Measurements from ENCODE around the gene PLA2G4D. TPM values are rescaled to one million over a fixed set of nuclear protein-coding genes. Genes with fewer than 3 reads are reported as not detected.

PLA2G4D gene
- total RNA-seq, 1 donor from 2014 or later: not detected

DNA sequence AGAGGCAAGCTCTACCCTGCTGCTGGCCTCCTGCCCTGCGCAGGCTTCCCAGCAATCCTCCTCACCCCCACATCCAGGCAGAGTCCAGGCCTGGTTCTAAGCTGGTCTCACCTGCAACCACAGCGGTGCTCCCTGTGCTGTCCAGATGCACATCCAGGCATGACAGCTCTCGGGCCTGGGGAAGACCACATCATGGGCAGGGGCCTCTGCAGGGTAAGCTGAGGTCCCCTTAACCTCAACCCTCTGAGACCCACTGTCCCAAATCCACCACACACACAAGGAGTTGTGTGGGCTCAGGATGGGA lies 10.8 kb downstream of the PLA2G4D start:
- peaks cover 8% of the 10 kb centered on the region for H3K4me1 Mint-ChIP-seq (ENCODE audit: low read depth)
- DNase-seq (ENCODE audit: low spot score): no peak
- peaks cover 1% of the 10 kb centered on the region for H3K36me3 Mint-ChIP-seq (ENCODE audit: low read depth)
- H3K27ac Mint-ChIP-seq (ENCODE audit: unreplicated experiment): no peak overlapping the region
- no peak overlapping the region for H3K4me3 Mint-ChIP-seq (ENCODE audit: unreplicated experiment)
- TF ChIP-seq, protein P1, sequence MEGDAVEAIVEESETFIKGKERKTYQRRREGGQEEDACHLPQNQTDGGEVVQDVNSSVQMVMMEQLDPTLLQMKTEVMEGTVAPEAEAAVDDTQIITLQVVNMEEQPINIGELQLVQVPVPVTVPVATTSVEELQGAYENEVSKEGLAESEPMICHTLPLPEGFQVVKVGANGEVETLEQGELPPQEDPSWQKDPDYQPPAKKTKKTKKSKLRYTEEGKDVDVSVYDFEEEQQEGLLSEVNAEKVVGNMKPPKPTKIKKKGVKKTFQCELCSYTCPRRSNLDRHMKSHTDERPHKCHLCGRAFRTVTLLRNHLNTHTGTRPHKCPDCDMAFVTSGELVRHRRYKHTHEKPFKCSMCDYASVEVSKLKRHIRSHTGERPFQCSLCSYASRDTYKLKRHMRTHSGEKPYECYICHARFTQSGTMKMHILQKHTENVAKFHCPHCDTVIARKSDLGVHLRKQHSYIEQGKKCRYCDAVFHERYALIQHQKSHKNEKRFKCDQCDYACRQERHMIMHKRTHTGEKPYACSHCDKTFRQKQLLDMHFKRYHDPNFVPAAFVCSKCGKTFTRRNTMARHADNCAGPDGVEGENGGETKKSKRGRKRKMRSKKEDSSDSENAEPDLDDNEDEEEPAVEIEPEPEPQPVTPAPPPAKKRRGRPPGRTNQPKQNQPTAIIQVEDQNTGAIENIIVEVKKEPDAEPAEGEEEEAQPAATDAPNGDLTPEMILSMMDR (IDR thresholded peaks at IDR 0.05): no peak
- H3K9me3 Mint-ChIP-seq (ENCODE audit: low read depth): no peaks in the 10 kb centered on the region
- peaks cover 39% of the 10 kb centered on the region for H3K27me3 Mint-ChIP-seq (ENCODE audit: low read depth)

DNA sequence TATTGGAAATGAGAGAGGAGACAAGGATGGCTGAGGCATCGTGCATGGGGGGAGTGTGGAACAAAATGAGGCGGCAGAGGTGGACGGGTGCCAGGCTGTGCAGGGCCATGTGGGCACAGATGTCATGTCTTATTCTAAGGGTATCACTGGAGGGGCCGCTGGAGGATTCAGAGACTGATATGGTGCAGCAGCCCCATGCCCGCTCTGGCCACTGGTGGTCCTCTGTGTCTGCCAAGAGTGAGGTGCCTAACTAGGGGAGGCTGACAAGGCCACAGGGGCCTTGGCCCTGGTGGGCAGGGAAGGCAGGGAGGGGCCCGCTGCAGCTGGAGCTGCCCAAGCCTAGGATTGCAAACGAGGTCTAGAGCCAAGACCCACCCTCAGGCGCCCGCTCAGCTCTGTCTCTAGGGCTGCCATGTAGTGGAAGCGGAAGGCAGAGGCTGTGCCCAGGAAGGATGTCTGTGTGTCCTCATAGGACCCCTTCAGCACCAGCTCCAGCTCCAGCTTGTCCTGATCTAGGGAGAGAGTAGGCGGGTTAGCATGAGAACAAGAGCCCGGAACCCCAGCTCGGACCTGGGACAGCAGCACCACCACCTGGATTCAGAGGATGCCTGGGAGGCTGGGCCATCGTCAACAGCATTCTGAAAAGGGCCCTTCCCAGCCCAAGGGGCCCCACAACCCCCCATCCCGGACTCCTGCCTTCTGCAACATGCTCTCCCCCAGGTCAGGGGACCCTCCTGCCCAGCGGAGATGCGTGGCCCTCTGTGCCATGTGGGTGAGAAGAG lies 11.3 kb downstream of the PLA2G4D start:
- no peak overlapping the region for H3K4me3 Mint-ChIP-seq (ENCODE audit: unreplicated experiment)
- no peak overlapping the region for H3K27ac Mint-ChIP-seq (ENCODE audit: unreplicated experiment)
- H3K4me1 Mint-ChIP-seq (ENCODE audit: low read depth): peaks cover 8% of the 10 kb centered on the region
- TF ChIP-seq, protein P1 (IDR thresholded peaks at IDR 0.05): no peak
- H3K9me3 Mint-ChIP-seq (ENCODE audit: low read depth): no peaks in the 10 kb centered on the region
- DNase-seq (ENCODE audit: low spot score): no peak
- peaks cover 1% of the 10 kb centered on the region for H3K36me3 Mint-ChIP-seq (ENCODE audit: low read depth)
- H3K27me3 Mint-ChIP-seq (ENCODE audit: low read depth): peaks cover 37% of the 10 kb centered on the region

DNA sequence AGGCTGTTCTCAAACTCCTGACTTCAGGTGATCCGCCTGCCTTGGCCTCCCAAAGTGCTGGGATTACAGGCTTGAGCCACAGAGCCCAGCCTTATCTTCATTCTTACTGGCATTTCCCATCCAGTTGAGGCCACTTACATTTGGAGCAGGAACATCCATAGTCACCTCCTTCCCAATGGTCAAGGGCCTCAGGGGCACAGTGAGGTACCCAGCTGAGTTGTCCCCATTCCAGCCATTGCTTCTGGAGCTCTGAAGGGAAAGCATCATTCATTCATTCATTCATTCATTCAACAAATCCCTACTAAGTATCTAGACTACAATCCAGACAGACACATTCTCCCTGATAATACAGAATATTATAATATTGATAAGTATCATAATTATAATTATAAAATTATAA lies 12.2 kb downstream of the PLA2G4D start:
- TF ChIP-seq, protein P1 (IDR thresholded peaks at IDR 0.05): no peak
- Mint-ChIP-seq H3K4me1 (ENCODE audit: low read depth) (peaks cover 8% of the 10 kb centered on the region), H3K27me3 (ENCODE audit: low read depth) (peaks cover 39% of the 10 kb centered on the region), H3K4me3 (ENCODE audit: unreplicated experiment) (no peak overlapping the region), H3K9me3 (ENCODE audit: low read depth) (no peaks in the 10 kb centered on the region), H3K27ac (ENCODE audit: unreplicated experiment) (no peak overlapping the region), H3K36me3 (ENCODE audit: low read depth) (peaks cover 1% of the 10 kb centered on the region)
- no peak for DNase-seq (ENCODE audit: low spot score)

DNA sequence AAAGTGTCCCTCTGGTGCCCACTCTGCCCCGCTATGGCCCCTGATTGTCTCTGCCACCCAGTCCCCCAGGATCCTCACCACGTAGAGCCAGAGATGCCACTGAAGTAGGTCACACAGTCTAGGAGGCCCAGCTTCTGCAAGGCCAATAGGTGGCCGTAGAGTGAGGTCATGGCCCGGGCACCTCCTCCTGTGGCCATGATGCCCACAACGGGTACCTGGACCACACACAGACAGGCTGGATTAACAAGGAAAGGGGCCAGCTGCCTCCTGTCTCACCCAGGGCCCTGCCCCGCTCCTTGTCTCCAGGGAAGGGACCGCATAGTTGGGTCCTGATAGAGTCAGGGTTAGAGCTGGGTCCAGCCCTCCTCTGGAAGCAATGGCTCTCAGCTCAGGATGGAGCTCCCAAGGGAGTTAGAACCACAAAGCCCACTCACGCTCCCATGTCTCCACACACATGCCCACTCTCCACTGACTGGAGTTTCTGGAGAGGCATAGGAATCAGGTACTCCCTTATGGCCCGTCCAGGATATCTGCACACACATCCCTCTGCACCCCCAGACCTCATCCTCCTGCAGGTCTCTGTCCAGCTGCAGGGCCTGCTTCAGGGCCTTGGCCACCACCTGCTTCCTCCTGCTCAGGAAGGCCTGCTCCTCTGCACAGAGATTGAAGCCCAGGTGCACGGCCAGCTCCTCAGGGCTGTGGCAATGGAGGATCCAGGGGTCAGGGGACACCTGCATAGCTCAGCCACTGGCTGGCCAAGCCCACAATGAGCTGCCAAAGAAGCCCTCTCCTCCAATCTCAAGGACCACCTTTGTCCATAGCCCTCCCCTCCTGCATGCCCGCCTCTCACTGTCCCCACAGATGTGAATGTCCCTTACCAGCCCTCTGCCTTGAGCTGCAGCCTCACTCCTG lies 13.2 kb downstream of the PLA2G4D start:
- Mint-ChIP-seq H3K9me3 (ENCODE audit: low read depth) (no peaks in the 10 kb centered on the region), H3K27ac (ENCODE audit: unreplicated experiment) (no peak overlapping the region), H3K4me3 (ENCODE audit: unreplicated experiment) (no peak overlapping the region), H3K27me3 (ENCODE audit: low read depth) (peaks cover 36% of the 10 kb centered on the region), H3K4me1 (ENCODE audit: low read depth) (peaks cover 8% of the 10 kb centered on the region), H3K36me3 (ENCODE audit: low read depth) (peaks cover 1% of the 10 kb centered on the region)
- TF ChIP-seq, protein P1 (IDR thresholded peaks at IDR 0.05): no peak
- DNase-seq (ENCODE audit: low spot score): no peak

DNA sequence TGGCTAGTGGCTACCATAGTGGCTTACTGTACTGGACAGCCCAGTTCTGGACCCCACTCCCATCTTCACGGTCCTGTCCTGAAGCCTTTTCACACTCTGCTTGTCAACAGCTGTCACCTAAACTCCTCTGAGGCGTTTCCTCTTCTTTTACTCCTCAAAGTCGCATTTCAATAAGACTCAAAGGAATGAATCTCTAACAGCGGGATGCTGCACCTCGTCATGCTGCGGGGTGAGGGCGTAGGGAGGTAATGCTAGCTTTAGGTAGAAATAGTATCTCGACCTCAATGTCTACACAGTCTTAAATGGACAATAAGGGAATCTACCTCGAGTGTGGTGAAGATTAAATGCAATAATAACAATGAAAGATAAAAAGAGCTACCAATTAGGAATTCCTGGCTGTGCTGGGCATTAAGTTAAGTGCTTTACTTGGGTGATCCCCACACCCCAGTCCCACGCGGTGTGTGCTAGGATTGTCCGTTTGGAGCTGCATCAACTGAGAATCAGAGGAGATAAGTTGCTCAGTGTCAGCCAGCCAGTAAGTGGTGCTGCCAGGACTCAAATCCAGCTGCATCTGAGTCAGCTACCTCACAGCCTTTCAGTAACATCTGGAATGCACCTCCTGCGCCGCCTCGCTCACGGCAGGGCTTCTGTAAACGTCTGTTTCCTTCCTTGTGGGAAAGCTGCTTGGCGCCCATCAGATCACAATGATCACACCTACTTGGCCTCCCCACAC lies 14.0 kb downstream of the PLA2G4D start:
- H3K27me3 Mint-ChIP-seq (ENCODE audit: low read depth): peaks cover 33% of the 10 kb centered on the region
- peaks cover 1% of the 10 kb centered on the region for H3K36me3 Mint-ChIP-seq (ENCODE audit: low read depth)
- no peaks in the 10 kb centered on the region for H3K9me3 Mint-ChIP-seq (ENCODE audit: low read depth)
- TF ChIP-seq, protein P1 (IDR thresholded peaks at IDR 0.05): no peak
- H3K4me3 Mint-ChIP-seq (ENCODE audit: unreplicated experiment): no peak overlapping the region
- no peak overlapping the region for H3K27ac Mint-ChIP-seq (ENCODE audit: unreplicated experiment)
- no peak for DNase-seq (ENCODE audit: low spot score)
- peaks cover 8% of the 10 kb centered on the region for H3K4me1 Mint-ChIP-seq (ENCODE audit: low read depth)

Measured in chondrocyte (in vitro differentiated cells).